Fibroblast of pulmonary artery (primary cell): ENCODE measurements around the gene NUDT5.

Experiments
- DNase-seq: peaks from one replicate; pipeline ENCODE4 v3.0.0-alpha.2; 2010; ENCODE audit warnings: low read depth
- H3K4me3 ChIP-seq: replicated peaks from 2 replicates; pipeline ENCODE4 v1.5.1; 2011; ENCODE audit warnings: low read depth, mild to moderate bottlenecking, control low read depth, low read length, moderate library complexity
- TF ChIP-seq, protein P1 (sequence below): IDR thresholded peaks from 2 replicates; pipeline ENCODE4 v1.5.1; 2011; ENCODE audit warnings: mild to moderate bottlenecking, control low read depth, low read length, inconsistent platforms; ENCODE audit errors: missing control alignments

The NUDT5 gene

DNA sequence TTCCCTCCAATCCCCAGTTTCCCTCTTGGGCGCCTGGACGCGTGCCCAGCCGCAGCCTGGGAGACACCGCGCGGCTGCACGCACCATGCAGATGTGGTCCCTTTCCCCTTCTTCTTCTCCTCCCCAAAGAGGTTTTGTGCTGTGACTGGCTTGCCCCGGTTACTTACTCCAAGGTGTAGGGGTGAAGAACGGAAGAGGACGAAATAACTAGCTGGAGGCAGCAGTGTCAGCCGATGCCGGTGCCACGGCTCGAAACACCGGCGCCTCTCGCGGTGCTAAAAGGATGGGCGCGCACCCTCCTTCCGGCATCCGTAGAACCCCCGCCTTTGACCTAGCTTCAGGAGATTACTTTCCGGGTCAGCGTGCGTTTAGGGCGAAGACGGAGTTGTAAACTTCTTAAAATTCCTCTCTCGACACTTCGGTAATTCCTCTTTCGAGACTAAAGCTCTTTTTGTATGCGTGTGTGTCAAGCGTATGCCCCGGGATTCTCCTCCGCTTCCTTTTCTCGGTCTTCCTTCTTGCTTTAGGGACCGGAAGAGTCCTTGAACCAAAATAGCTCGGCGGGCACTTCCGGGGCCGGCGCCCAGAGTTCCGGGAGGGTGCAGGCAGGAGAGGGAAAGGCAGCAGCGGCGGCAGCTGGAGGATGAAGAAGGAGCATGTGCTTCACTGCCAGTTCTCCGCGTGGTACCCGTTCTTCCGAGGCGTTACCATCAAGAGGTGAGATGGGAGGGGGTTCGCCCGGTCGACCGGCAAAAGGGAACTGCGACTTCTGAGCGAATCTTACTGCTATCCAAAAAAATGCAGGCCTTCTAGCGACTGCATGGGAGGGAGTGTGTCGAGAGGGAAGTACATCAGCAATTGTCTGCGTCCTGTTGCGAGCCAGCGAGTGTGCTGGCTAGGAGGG, at the start of gene NUDT5, which contains the start of gene CDC123:
TSS of gene NUDT5 (minus strand) at position 289 of the 904 bp plus-strand sequence. CDS start 9,600 bp downstream, outside the sequence.
TSS of gene CDC123 (plus strand) at position 586 of the 904 bp plus-strand sequence. CDS start at position 644, 58 bp downstream.
- DNase-seq = peak; percentile 92
- peak within 1 kb of the TSS; percentile 99 for H3K4me3 ChIP-seq
- TF ChIP-seq, protein P1, sequence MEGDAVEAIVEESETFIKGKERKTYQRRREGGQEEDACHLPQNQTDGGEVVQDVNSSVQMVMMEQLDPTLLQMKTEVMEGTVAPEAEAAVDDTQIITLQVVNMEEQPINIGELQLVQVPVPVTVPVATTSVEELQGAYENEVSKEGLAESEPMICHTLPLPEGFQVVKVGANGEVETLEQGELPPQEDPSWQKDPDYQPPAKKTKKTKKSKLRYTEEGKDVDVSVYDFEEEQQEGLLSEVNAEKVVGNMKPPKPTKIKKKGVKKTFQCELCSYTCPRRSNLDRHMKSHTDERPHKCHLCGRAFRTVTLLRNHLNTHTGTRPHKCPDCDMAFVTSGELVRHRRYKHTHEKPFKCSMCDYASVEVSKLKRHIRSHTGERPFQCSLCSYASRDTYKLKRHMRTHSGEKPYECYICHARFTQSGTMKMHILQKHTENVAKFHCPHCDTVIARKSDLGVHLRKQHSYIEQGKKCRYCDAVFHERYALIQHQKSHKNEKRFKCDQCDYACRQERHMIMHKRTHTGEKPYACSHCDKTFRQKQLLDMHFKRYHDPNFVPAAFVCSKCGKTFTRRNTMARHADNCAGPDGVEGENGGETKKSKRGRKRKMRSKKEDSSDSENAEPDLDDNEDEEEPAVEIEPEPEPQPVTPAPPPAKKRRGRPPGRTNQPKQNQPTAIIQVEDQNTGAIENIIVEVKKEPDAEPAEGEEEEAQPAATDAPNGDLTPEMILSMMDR = no peak

DNA sequence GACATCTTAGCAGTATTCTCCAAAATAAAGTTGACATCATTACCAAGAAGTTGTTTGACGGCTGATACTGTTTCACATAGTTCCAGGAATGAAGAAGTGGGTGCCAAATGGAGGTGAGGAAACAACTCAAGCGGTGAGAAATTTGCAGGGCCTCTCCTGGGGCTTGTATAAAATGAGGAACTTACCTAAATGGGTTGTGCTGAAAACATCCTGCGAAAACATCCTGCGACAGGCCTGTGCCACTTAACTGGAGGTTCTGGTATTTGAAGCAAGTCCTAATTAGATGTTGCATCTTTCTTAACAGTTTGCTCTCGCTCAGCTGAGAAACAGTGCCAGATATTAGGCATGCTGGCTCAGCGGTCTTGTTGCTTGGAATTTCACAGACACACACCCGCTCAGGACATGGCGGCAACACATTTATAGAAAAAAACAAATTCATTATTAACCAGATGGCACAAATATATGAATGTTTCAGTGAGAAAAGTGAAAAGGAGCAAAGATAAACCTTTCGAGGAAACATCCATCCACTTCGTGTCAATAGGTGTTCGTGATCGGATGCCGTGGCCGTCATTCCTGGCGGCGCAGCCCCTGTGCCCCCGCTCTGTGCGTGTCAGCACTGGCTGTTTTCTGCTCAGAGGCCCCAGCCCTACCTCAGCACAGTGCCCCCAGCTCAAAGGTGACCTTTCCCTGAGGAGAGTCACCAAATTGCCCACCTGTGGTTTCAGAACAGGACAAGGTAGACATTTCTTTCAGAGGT, 48.4 kb upstream of the NUDT5 start:
- no peak for DNase-seq
- TF ChIP-seq, protein P1 = no peak
- H3K4me3 ChIP-seq = no peak overlapping the region

DNA sequence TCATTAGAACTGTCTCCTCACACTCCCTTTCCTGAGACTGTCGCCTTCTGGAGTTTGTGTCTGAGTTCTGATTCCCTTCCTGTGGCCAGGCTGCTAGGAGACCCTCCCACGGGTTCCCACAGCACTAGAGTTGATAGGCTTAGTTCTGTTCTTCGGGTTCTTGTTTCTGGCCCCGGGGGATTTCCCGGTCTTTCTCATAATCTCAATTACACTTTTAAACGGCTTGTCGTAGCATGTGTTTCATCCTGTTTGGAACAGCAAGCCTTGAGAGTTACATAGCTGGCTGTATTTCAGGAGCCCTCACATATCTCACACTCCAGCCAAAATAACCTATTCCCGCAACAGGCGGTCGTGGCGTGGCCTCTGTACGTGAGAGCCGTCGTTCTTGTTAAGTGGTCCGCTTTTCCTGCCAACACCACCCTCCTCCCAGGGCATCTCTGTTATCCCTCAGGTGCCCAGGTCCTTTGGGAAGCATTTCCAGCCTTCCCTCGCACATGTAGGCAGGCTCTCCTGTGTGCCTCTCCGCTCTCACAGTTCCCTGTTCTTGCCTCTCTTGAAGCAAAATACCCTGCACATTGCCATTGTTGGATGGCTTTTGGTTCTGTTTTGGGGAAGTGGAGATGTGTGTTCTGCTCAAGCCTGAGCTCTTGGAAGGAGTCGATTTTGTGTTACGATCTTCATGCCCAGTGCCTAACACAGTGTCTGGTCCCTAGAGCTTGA, 46.3 kb upstream of the NUDT5 start:
- peak; percentile 53 for DNase-seq
- H3K4me3 ChIP-seq = no peak overlapping the region
- TF ChIP-seq, protein P1 = no peak

DNA sequence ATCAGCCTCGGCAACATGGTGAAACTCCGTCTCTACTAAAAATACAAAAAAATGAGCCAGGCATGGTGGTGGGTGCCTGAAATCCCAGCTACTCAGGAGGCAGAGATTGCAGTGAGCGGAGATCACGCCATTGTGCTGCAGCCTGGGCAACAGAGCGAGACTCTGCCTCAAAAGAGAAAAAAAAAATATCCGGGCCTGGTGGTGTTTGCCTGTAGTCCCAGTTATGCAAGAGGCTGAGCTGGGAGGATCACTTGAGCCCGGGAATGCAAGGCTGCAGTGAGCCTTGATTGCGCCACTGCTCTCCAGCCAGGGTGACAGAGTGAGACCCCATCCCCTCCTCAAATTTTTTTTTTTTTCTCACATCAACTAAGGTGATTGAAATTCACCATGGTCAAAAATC, 43.1 kb upstream of the NUDT5 start:
- TF ChIP-seq, protein P1 = no peak
- H3K4me3 ChIP-seq = no peak overlapping the region
- DNase-seq = no peak

DNA sequence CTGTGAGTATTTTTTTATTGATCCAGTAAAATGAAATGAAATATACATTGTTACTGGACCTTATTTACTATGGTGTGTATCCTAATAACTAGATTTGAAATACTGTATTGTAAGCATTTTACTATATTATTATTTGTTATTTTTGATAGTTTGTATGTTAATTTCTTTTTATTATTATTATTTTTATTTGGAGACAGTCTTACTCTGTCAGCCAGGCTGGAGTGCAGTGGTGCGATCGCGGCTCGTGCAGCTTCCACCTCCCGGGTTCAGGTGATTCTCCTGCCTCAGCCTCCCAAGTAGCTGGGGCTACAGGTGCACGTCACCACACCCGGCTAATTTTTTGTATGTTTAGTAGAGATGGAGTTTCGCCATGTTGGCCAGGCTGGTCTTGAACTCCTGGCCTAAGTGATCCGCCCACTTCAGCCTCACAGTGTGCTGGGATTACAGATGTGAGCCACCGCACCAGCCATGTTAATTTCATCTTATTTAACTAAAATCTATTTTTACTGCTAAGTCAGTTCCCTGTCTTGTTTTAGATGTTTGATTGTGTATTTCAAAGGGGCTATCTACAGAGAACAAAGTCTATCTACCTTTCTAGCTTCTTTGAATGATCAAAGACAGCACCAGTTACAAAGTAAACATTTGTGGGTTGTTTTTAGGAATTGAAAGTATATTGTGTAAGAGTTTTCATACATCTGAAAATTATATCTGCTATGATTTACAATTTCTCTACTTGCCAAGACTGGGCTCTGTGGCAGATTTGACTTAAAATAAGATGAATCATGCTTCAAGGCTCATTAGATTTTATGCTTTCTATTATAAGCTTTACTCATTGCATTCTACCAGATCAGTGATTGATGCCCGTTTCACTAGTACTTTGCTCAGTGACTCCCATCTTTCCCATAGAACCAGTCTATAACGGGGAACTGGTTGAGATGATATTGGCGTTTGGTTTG, 41.9 kb upstream of the NUDT5 start:
- no peak overlapping the region for H3K4me3 ChIP-seq
- TF ChIP-seq, protein P1 = no peak
- no peak for DNase-seq

DNA sequence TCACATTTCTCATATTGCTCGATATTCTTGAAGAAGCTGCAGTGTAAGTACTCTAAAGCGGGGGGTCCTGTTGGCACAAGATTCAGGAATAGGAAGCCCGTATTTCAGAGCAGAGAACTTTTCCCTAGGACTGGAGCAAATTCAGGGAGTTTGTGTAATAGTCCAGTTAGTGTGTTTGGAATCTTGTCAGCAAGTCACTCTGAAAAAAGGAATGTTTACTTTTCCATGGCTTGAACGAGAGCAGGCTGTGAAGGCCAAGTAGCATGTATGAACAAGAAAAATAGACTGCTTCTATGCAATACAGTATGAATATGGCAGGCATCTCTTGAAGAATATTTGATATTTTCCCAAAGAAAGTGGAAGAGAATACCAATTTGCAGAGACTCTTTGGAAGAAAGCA, 40.1 kb upstream of the NUDT5 start:
- no peak for DNase-seq
- no peak overlapping the region for H3K4me3 ChIP-seq
- TF ChIP-seq, protein P1 = no peak
